HG02571 (cell line): ENCODE measurements around the gene LRRC37A3.
"Not testable (repeated sequence)": the region's sequence is repeated elsewhere in the genome, so short reads cannot be mapped to it uniquely, and the experiment has no call there.

Source experiments
- ATAC-seq: cut with Tn5 transposase; IDR thresholded peaks from one replicate; pipeline ENCODE4 v1.9.1; 2021; ENCODE audit warnings: mild to moderate bottlenecking, moderate library complexity; ENCODE audit not compliant: unreplicated experiment

Gene LRRC37A3

DNA sequence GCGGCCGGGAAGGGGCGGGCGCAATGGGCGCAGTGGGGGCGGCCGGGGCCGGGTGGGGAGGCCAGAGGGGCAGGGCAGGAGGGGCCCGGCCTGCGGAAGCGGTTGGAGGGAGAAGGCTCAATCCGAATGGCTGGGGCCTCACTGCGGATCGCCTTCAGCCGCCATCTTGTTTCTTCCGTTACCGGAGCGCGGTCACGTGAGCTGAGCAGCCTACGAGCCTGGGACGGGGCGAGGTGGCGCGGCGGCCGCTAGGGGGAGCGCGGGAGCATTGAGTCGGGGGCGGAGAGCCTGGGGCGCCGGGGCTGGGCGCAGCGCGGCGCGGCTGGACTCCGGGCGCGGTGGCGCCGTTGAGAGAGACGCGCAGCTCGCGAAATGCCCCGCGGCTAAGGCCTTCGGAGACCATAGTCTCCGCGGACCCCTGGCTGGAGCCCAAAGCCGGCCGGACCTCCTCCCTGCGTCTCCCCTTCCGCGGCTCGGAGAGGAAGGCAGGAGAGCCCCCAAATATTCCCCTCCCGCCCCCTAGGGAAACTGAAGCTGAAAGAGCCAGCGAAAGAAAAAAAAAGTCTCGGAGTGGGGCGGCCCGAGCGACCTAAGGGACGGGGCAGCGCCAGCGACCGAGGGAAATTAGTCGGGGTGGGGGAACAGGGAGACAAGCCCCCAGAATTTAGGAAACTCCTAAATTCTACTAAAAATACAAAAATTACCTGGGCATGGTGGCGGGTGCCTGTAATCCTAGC lies at the start of gene LRRC37A3:
Gene LRRC37A3, minus strand, starts transcription at position 190 of the 737 bp plus-strand sequence. CDS start 22,221 bp downstream, outside the sequence.
- peak; percentile 89 for ATAC-seq

GRCh38 chr17:64965873-64966287 lies 46.6 kb upstream of the LRRC37A3 start:
- ATAC-seq, result peak; percentile 90

- not testable (repeated sequence) for ATAC-seq
These were observed 46.1 kb upstream of the LRRC37A3 start for GRCh38 chr17:64965256-64965872.

GRCh38 chr17:64964796-64965195 lies 45.5 kb upstream of the LRRC37A3 start:
- no peak for ATAC-seq

- not testable (repeated sequence) for ATAC-seq
These were observed 44.5 kb upstream of the LRRC37A3 start for GRCh38 chr17:64963814-64964213.

- not testable (repeated sequence) for ATAC-seq
These were observed 42.5 kb upstream of the LRRC37A3 start for GRCh38 chr17:64961563-64962378.

DNA sequence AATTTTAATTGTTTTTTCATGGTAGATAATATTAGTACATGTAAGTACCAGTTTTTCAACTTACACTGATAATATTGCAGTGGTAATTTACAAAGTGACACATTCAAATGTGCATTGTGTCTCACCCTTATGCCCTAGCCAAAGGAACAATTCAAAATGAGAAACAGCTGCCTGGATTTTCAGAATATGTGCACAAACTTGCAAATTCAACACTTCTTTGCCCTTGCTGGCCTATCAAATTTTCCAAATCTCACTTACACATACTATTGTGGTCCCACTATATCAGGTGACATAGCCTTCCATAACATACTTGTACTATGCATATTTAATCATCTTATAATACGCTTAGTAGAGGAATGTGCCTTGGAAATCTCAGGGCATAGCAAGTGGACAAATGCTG lies 32.6 kb upstream of the LRRC37A3 start:
- ATAC-seq, result no peak

GRCh38 chr17:64950871-64951270 lies 31.6 kb upstream of the LRRC37A3 start:
- no peak for ATAC-seq

DNA sequence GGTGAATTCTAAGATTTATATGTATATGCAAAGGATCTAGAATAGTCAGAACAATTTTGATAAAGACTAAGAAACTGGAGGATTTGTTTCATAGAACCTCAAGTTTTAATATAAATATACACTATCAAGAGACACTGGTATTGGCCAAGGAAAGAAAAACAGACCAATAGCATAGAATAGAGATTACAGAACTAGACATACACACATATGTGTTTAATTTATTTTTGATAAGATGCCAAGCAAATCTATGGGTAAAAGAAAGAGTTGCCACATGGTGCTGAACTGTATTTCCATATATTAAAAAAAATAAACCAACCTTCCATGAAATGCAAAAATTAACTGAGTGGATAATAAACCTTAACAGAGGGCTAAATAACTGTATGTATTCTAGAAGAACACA lies 27.9 kb upstream of the LRRC37A3 start:
- ATAC-seq, result no peak

DNA sequence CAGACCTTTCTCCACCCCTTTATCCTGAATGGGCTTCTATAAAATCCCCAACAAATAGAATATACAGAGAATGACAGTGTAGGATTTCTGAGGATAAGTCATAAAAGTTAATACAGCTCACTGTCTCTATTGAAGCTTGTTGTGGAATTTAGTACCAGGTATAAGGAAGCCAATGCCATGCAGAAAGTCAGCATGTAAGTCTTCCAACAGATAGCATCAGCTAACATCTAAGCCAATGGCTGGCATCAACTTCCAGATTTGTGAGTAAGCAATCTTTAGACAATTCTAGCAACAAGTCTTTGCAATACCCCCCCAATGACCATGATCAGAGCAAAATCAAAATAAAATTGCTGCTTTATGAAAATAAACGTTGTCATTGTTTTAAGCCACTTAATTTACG lies 22.5 kb upstream of the LRRC37A3 start:
- no peak for ATAC-seq

- ATAC-seq, result no peak
These were observed 21.8 kb upstream of the LRRC37A3 start for GRCh38 chr17:64941045-64941444.

GRCh38 chr17:64940055-64940454 lies 20.8 kb upstream of the LRRC37A3 start:
- no peak for ATAC-seq

DNA sequence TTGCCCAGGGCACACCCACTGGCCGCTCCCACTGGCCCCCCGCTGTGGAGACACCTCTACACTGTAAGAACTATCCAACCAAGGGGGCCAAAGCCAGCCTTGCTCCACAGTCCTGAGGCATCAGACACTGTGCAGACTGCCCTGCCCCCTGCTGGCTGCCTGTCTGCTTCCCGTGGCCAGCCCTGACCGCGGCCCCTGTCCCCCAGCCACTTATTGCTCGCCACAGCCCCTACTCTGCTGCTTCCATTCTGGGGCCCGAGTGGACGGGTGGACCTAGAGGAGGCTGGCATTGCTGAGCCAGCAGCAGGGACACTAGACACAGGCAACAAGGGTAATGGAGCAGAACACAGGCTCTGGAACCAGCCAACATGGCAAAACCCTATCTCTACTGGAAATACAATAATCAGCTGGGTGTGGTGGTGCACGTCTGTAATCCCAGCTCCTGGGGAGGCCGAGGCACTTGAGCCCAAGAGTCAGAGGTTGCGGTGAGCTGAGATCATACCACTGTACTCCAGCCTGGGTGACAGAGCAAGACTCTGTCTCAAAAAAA lies 19.7 kb upstream of the LRRC37A3 start:
- ATAC-seq, result no peak

DNA sequence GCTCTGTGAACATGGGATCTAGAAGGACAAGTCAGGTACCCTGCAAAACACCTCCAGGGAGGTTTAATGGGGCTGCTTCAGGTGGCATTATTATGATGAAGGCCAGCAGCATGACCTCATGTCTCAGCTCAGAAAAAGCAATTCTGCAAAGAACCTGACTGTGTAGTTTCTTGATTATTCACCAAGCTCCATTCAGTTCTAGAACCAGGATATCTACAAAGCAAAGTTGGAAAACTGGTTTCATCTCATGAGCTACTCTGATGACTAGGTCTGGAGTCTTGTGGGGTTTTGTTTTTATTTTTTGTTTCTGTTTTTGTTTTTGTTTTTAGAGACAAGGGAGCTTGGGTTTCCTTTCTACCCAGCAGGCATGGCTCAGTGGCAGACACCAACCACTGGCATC lies 19.0 kb upstream of the LRRC37A3 start:
- ATAC-seq, result no peak

DNA sequence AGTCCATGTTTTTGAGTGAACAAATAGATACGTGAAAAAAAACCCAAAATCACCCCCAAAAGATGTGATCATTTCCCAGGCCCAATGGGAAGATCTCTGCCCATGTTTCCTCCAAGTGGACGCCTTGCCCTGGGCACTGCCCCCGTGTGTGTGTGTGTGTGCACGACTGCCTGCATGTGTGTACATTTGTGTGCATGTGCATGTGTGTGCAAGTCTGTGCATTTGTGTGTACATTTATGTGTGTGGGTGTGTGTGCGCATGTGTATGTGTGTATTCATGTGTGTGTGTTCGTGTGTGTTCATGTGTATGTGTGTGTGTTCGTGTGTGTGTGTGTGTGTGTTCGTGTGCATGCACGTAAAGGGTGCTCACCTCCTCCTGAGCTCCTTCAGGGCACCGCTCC lies 16.8 kb upstream of the LRRC37A3 start:
- no peak for ATAC-seq

- not testable (repeated sequence) for ATAC-seq
These were observed 15.1 kb upstream of the LRRC37A3 start for GRCh38 chr17:64934284-64934778.

DNA sequence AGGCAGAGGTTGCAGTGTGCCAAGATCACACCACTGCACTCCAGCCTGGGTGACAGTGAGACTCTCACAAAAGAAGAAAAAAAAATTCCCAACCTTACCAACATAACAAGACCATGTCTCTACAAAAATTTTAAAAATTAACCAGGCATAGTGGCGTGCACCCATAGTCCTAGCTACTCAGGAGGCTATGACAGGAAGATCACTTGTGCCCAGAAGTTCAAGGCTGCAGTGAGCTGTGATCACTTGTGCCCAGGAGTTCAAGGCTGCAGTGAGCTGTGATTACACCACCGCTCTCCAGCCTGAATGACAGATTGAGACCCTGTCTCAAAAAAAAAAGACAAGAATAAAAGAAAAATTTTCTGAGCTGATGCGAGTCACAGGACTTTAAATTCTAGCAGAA lies 13.6 kb upstream of the LRRC37A3 start:
- not testable (repeated sequence) for ATAC-seq

- ATAC-seq, result not testable (repeated sequence)
These were observed 11.1 kb upstream of the LRRC37A3 start for GRCh38 chr17:64930374-64930773.

DNA sequence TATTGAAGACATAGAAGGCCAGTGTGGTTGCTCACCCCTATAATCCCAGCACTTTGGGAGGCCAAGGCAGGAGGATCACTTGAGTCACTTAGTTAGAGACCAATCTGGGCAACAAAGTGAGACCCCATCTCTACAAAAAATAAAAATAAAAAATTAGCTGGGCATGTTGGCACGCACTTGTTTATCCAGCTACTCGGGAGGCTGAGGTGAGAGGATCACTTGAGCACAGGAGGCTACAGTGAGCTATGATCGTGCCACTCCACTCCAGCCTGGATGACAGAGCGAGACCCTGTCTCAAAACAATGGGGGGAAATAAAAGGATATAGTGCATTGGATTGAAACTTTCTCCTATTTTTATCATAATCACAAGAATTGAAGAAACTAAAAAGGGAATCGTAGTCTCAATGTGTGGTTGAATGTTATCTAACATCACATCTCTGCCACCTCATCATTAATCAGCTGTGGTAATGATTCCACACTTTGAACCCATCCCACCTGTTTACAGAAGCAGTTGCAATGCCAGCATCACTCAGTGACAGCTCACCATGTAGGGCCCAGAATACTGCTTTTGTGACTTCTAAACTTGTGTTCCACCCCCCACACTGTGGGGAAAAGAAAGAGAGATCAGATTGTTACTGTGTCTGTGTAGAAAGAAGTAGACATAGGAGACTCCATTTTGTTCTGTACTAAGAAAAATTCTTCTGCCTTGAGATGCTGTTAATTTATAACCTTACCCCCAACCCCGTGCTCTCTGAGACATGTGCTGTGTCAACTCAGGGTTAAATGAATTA lies 10.3 kb upstream of the LRRC37A3 start:
- ATAC-seq, result not testable (repeated sequence)

DNA sequence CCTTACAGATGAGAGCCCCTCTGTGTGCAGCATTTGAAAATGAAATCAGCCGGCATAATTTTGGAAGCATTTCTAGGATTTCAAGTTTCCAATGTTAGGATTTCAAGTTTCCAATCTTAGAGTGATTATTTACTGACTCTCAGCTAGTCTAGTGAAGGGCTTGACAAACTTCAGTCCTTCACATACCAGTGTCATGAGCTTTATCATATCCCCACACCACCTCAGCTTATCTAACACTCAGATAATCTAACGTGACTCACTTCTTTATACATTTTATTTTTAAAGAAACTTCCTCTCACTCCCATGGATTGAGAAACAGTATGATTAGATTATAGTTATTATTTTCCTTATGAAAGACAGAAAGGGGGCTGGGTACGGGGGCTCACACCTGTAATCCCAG lies 9.4 kb upstream of the LRRC37A3 start:
- ATAC-seq, result not testable (repeated sequence)
